IPS-NIHi7 (cell line): Measurements from ENCODE around the gene CELSR1.

Experiments used
- DNase-seq: peaks from one replicate; pipeline ENCODE4 v3.0.0; 2012; ENCODE audit warnings: mixed read lengths; ENCODE audit errors: extremely low spot score

The CELSR1 gene

GRCh38 chr22:46352691-46353386 is 184.6 kb downstream of the CELSR1 start:
- DNase-seq: no peak

GRCh38 chr22:46352276-46352675 is 185.1 kb downstream of the CELSR1 start:
- DNase-seq: no peak

GRCh38 chr22:46351767-46352166 is 185.7 kb downstream of the CELSR1 start:
- no peak for DNase-seq

- DNase-seq: no peak
Measured at GRCh38 chr22:46351131-46351735, 186.2 kb downstream of the CELSR1 start.

GRCh38 chr22:46350646-46351045 is 186.8 kb downstream of the CELSR1 start:
- DNase-seq: no peak

- no peak for DNase-seq
Measured at GRCh38 chr22:46350121-46350520, 187.3 kb downstream of the CELSR1 start.

- no peak for DNase-seq
Measured at GRCh38 chr22:46349681-46350080, 187.7 kb downstream of the CELSR1 start.

GRCh38 chr22:46349238-46349637 is 188.2 kb downstream of the CELSR1 start:
- DNase-seq: no peak

GRCh38 chr22:46348099-46348695 is 189.2 kb downstream of the CELSR1 start:
- DNase-seq: no peak

GRCh38 chr22:46347646-46348045 is 189.8 kb downstream of the CELSR1 start:
- DNase-seq: no peak

GRCh38 chr22:46346680-46347405 is 190.6 kb downstream of the CELSR1 start:
- no peak for DNase-seq

GRCh38 chr22:46340676-46341075 is 196.7 kb downstream of the CELSR1 start:
- DNase-seq: no peak

- no peak for DNase-seq
Measured at GRCh38 chr22:46339956-46340355, 197.5 kb downstream of the CELSR1 start.

GRCh38 chr22:46338636-46339035 is 198.8 kb downstream of the CELSR1 start:
- DNase-seq: no peak

GRCh38 chr22:46337870-46338269 is 199.6 kb downstream of the CELSR1 start:
- DNase-seq: no peak

GRCh38 chr22:46336119-46337078 is 201.0 kb downstream of the CELSR1 start:
- DNase-seq: no peak

GRCh38 chr22:46335201-46336118 is 202.0 kb downstream of the CELSR1 start, which contains the start of gene TRMU:
TRMU (plus strand) TSS chr22:46335714; CDS start chr22:46335765, 51 bp downstream.
- peak; percentile 97 for DNase-seq

GRCh38 chr22:46331496-46331895 is 205.9 kb downstream of the CELSR1 start:
- no peak for DNase-seq

GRCh38 chr22:46330426-46330825 is 207.0 kb downstream of the CELSR1 start:
- DNase-seq: no peak

- no peak for DNase-seq
Measured at GRCh38 chr22:46329616-46330015, 207.8 kb downstream of the CELSR1 start.
